ENCODE data around the gene MAPK1.
"Not testable (repeated sequence)": the region's sequence is repeated elsewhere in the genome, so short reads cannot be mapped to it uniquely, and the experiment has no call there.

MAPK1 gene

DNA sequence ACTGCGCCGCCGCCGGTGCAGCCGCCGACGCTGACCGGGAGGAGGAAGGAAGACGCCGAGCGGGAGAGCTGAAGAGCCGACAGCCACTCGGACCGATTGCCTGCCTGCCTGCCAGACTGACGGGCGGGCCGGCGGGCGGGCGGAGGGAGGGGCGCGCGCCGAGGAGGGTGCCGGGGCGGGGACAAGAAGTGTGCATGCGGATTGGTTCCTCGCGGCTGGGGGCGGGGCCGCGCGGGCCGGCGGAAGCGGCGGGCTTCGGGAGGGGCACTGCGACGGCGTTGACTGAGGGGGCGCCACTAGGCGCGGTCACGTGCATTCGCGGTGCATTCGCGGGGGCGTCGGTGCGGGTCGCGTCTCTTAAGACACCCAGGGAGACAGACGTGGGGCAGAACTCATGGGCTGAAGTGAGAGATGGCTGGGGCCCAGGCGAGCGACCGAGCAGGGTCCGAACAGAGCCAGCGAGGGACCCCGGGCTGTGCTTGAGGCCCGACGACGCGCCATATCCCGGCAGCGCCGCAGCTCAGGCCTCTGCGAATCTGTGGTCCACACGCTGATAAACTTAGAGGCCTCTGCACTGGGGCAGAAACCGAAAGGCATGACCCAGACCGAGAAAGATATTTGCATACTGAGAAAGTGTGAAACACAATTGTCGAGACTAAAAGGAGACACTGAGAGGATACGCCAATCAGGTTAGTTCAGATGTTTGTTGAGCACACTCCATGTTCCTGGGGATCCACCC is at the start of gene MAPK1:
TSS of gene MAPK1 (minus strand) at position 118 of the 739 bp plus-strand sequence. CDS start 205 bp downstream, outside the sequence.
- H3K9ac ChIP-seq (ENCODE audit: insufficient read length, low read depth) = peak within 1 kb of the TSS; percentile 86
- TF ChIP-seq ZNF274 (IDR thresholded peaks at IDR 0.05; ENCODE audit: low read depth, low read length) (no peak), SUZ12 (IDR thresholded peaks at IDR 0.05; ENCODE audit: extremely low read depth, insufficient read depth, insufficient read length) (no peak), YY1 (IDR thresholded peaks at IDR 0.05; ENCODE audit: insufficient read depth, insufficient read length) (no peak)
- peak within 1 kb of the TSS; percentile 81 for H3K4me3 ChIP-seq (ENCODE audit: insufficient read length, low read depth)
- peak; percentile 69 for DNase-seq (ENCODE audit: low read depth, low spot score)
- no peaks in the 10 kb centered on the region for H3K27me3 ChIP-seq (ENCODE audit: insufficient read depth, insufficient read length)
- no peaks in the 10 kb centered on the region for H3K36me3 ChIP-seq (ENCODE audit: insufficient read depth, insufficient read length, low read length)
- H3K4me1 ChIP-seq (ENCODE audit: insufficient read depth, insufficient read length) = no peaks in the 10 kb centered on the region
- no peaks in the 10 kb centered on the region for H3K9me3 ChIP-seq (ENCODE audit: insufficient read depth, low read length)

- no peaks in the 10 kb centered on the region for H3K27me3 ChIP-seq (ENCODE audit: insufficient read depth, insufficient read length)
- H3K9me3 ChIP-seq (ENCODE audit: insufficient read depth, low read length) = no peaks in the 10 kb centered on the region
- no peak for DNase-seq (ENCODE audit: low read depth, low spot score)
- no peak overlapping the region for H3K9ac ChIP-seq (ENCODE audit: insufficient read length, low read depth)
- H3K36me3 ChIP-seq (ENCODE audit: insufficient read depth, insufficient read length, low read length) = no peaks in the 10 kb centered on the region
- TF ChIP-seq SUZ12 (IDR thresholded peaks at IDR 0.05; ENCODE audit: extremely low read depth, insufficient read depth, insufficient read length) (no peak), YY1 (IDR thresholded peaks at IDR 0.05; ENCODE audit: insufficient read depth, insufficient read length) (no peak), ZNF274 (IDR thresholded peaks at IDR 0.05; ENCODE audit: low read depth, low read length) (no peak)
- no peak overlapping the region for H3K4me3 ChIP-seq (ENCODE audit: insufficient read length, low read depth)
- peaks cover 28% of the 10 kb centered on the region for H3K4me1 ChIP-seq (ENCODE audit: insufficient read depth, insufficient read length)
Observed at GRCh38 chr22:21916309-21916918, 49.0 kb upstream of the MAPK1 start.

- Histone ChIP-seq H3K9me3 (ENCODE audit: insufficient read depth, low read length) (no peaks in the 10 kb centered on the region), H3K9ac (ENCODE audit: insufficient read length, low read depth) (no peak overlapping the region), H3K4me1 (ENCODE audit: insufficient read depth, insufficient read length) (peaks cover 23% of the 10 kb centered on the region), H3K4me3 (ENCODE audit: insufficient read length, low read depth) (no peak overlapping the region), H3K27me3 (ENCODE audit: insufficient read depth, insufficient read length) (no peaks in the 10 kb centered on the region), H3K36me3 (ENCODE audit: insufficient read depth, insufficient read length, low read length) (no peaks in the 10 kb centered on the region)
- DNase-seq (ENCODE audit: low read depth, low spot score) = no peak
- TF ChIP-seq SUZ12 (IDR thresholded peaks at IDR 0.05; ENCODE audit: extremely low read depth, insufficient read depth, insufficient read length) (no peak), ZNF274 (IDR thresholded peaks at IDR 0.05; ENCODE audit: low read depth, low read length) (no peak), YY1 (IDR thresholded peaks at IDR 0.05; ENCODE audit: insufficient read depth, insufficient read length) (no peak)
Observed at GRCh38 chr22:21915624-21916308, 48.3 kb upstream of the MAPK1 start.

DNA sequence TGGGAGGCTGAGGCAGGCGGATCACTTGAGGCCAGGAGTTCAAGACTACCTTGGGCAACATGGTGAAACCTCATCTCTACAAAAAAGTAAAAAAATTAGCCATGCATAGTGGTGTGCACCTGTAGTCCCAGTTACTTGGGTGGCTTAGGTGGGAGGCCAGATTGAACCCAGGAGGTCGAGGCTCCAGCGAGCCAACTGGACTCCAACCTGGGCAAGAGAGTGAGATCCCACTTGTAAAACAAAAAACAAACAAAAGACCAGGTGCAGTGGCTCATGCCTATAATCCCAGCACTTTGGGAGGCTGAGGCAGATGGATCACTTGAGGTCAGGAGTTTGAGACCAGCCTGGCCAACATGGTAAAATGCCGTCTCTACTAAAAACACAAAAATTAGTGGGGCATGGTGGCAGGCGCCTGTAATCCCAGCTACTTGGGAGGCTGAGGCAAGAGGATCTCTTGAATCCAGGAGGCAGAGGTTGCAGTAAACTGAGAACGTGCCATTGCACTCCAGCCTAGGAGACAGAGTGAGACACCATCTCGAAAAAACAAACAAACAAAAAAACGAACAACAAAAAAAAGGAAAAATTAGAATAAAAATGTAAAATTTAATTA is 46.7 kb upstream of the MAPK1 start:
- H3K36me3 ChIP-seq (ENCODE audit: insufficient read depth, insufficient read length, low read length); H3K9me3 ChIP-seq (ENCODE audit: insufficient read depth, low read length); DNase-seq (ENCODE audit: low read depth, low spot score); H3K27me3 ChIP-seq (ENCODE audit: insufficient read depth, insufficient read length); H3K4me3 ChIP-seq (ENCODE audit: insufficient read length, low read depth); H3K9ac ChIP-seq (ENCODE audit: insufficient read length, low read depth): not testable (repeated sequence)
- peaks cover 17% of the 10 kb centered on the region for H3K4me1 ChIP-seq (ENCODE audit: insufficient read depth, insufficient read length)

DNA sequence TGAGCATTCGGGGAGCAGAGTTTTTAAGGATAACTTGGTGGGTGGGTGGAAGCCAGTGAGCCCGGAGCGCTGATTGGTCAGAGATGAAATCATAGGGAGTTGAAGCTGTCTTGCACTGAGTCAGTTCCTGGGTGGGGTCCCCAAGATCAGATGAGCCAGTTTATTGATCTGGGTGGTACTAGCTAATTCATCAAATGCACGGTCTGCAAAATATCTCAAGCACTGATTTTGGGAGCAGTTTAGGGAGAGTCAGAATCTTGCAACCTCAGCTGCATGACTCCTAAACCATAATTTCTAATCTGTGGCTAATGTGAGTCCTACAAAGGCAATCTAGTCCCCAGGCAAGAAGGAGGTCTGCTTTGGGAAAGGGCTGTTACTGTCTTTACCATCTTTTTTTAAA is 42.9 kb upstream of the MAPK1 start:
- H3K9me3 ChIP-seq (ENCODE audit: insufficient read depth, low read length); H3K27me3 ChIP-seq (ENCODE audit: insufficient read depth, insufficient read length); H3K4me1 ChIP-seq (ENCODE audit: insufficient read depth, insufficient read length); DNase-seq (ENCODE audit: low read depth, low spot score); H3K4me3 ChIP-seq (ENCODE audit: insufficient read length, low read depth); H3K36me3 ChIP-seq (ENCODE audit: insufficient read depth, insufficient read length, low read length); H3K9ac ChIP-seq (ENCODE audit: insufficient read length, low read depth): not testable (repeated sequence)

GRCh38 chr22:21909871-21910270 is 42.4 kb upstream of the MAPK1 start:
- TF ChIP-seq ZNF274 (IDR thresholded peaks at IDR 0.05; ENCODE audit: low read depth, low read length) (no peak), YY1 (IDR thresholded peaks at IDR 0.05; ENCODE audit: insufficient read depth, insufficient read length) (no peak), SUZ12 (IDR thresholded peaks at IDR 0.05; ENCODE audit: extremely low read depth, insufficient read depth, insufficient read length) (no peak)
- H3K4me3 ChIP-seq (ENCODE audit: insufficient read length, low read depth) = no peak overlapping the region
- no peaks in the 10 kb centered on the region for H3K4me1 ChIP-seq (ENCODE audit: insufficient read depth, insufficient read length)
- no peaks in the 10 kb centered on the region for H3K27me3 ChIP-seq (ENCODE audit: insufficient read depth, insufficient read length)
- no peak overlapping the region for H3K9ac ChIP-seq (ENCODE audit: insufficient read length, low read depth)
- no peak for DNase-seq (ENCODE audit: low read depth, low spot score)
- no peaks in the 10 kb centered on the region for H3K36me3 ChIP-seq (ENCODE audit: insufficient read depth, insufficient read length, low read length)
- H3K9me3 ChIP-seq (ENCODE audit: insufficient read depth, low read length) = no peaks in the 10 kb centered on the region
